ENCODE data around the gene RNU5B-1.

GRCh38 chr15:65305150-65305758, 777 bp downstream of the RNU5B-1 start:
- TF ChIP-seq CTCF (IDR thresholded peaks at IDR 0.05) (no peak), POLR2A (IDR thresholded peaks at IDR 0.05) (no peak)

All from testis (tissue), 2 donors.